ENCODE measurements around the gene FCHSD2.

DNA sequence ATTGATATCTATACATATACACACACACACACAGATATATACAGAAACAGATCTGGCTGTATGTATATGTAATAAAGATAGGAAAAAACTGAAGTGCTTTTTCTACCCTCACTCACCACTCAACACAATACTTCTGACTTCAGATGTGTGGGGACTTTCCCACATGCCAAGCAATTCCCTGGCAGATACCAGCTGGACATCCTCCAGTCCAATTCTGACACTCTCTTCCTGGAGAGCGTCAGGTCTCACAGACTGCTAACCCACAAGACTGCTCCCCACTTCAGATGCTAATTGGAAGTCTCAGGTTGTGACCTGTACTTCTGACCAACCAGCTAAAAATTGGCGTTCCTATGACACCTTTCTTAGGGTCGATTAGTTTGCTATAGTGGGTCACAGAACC lies 187.3 kb downstream of the FCHSD2 start:
- TF ChIP-seq CTCF (IDR thresholded peaks at IDR 0.05) (no peak), POLR2A (IDR thresholded peaks at IDR 0.05) (no peak)
